T-helper 2 cell treated with Interferon-gamma antibody and Interleukin-4, amounts not matched to agents 5 μg/mL and 100 μg/mL, for 36 hours (primary cell): Measurements from ENCODE around the gene CNNM2.
A peak's percentile ranks its signal among the peaks of the same experiment; 100 is the strongest.
"Not testable (repeated sequence)": the region's sequence is repeated elsewhere in the genome, so short reads cannot be mapped to it uniquely, and the experiment has no call there.

Experiments used
- DNase-seq: peaks from one replicate; pipeline ENCODE4 v3.0.0; 2021; ENCODE audit warnings: low spot score
- H3K27ac Mint-ChIP-seq: one replicate; pipeline ENCODE4 v1.8.0; 2021; ENCODE audit warnings: mild to moderate bottlenecking, mixed read lengths
- H3K27me3 Mint-ChIP-seq: one replicate; pipeline ENCODE4 v1.8.0; 2021; ENCODE audit warnings: low read depth, mixed read lengths
- H3K36me3 Mint-ChIP-seq: one replicate; pipeline ENCODE4 v1.8.0; 2021; ENCODE audit warnings: low read depth, mixed read lengths
- H3K4me1 Mint-ChIP-seq: one replicate; pipeline ENCODE4 v1.8.0; 2021; ENCODE audit warnings: low read depth, mixed read lengths
- H3K4me3 Mint-ChIP-seq: one replicate; pipeline ENCODE4 v1.8.0; 2022; ENCODE audit warnings: mild to moderate bottlenecking, moderate library complexity, mixed read lengths
- H3K9me3 Mint-ChIP-seq: one replicate; pipeline ENCODE4 v1.8.0; 2021; ENCODE audit warnings: mixed read lengths

Gene CNNM2

GRCh38 chr10:103110407-103110806, 192.3 kb downstream of the CNNM2 start:
- Mint-ChIP-seq H3K27me3 (no peaks in the 10 kb centered on the region), H3K4me1 (peaks cover 9% of the 10 kb centered on the region), H3K27ac (no peak overlapping the region), H3K4me3 (no peak overlapping the region), H3K9me3 (no peaks in the 10 kb centered on the region), H3K36me3 (peaks cover 29% of the 10 kb centered on the region)
- DNase-seq = no peak

GRCh38 chr10:103111031-103111917, 193.2 kb downstream of the CNNM2 start:
- peaks cover 20% of the 10 kb centered on the region for H3K36me3 Mint-ChIP-seq
- H3K27ac Mint-ChIP-seq = no peak overlapping the region
- H3K4me1 Mint-ChIP-seq = peaks cover 9% of the 10 kb centered on the region
- H3K9me3 Mint-ChIP-seq = no peaks in the 10 kb centered on the region
- no peak overlapping the region for H3K4me3 Mint-ChIP-seq
- DNase-seq = no peak
- no peaks in the 10 kb centered on the region for H3K27me3 Mint-ChIP-seq

- Mint-ChIP-seq H3K9me3 (no peaks in the 10 kb centered on the region), H3K4me3 (no peak overlapping the region), H3K4me1 (peaks cover 9% of the 10 kb centered on the region), H3K27ac (no peak overlapping the region), H3K27me3 (no peaks in the 10 kb centered on the region), H3K36me3 (peaks cover 20% of the 10 kb centered on the region)
- no peak for DNase-seq
Observed at GRCh38 chr10:103111918-103112877, 194.1 kb downstream of the CNNM2 start.

- Mint-ChIP-seq H3K4me1 (peaks cover 9% of the 10 kb centered on the region), H3K9me3 (no peaks in the 10 kb centered on the region), H3K27ac (no peak overlapping the region), H3K27me3 (no peaks in the 10 kb centered on the region), H3K36me3 (peaks cover 12% of the 10 kb centered on the region), H3K4me3 (no peak overlapping the region)
- no peak for DNase-seq
Observed at GRCh38 chr10:103114876-103115275, 196.8 kb downstream of the CNNM2 start.

- Mint-ChIP-seq H3K27me3 (no peaks in the 10 kb centered on the region), H3K27ac (no peak overlapping the region), H3K9me3 (no peaks in the 10 kb centered on the region), H3K4me1 (peaks cover 6% of the 10 kb centered on the region), H3K36me3 (peaks cover 6% of the 10 kb centered on the region), H3K4me3 (no peak overlapping the region)
- no peak for DNase-seq
Observed at GRCh38 chr10:103117247-103117646, 199.2 kb downstream of the CNNM2 start.

- H3K27ac Mint-ChIP-seq = no peak overlapping the region
- H3K27me3 Mint-ChIP-seq = no peaks in the 10 kb centered on the region
- H3K4me1 Mint-ChIP-seq = peaks cover 5% of the 10 kb centered on the region
- H3K9me3 Mint-ChIP-seq = no peaks in the 10 kb centered on the region
- DNase-seq = no peak
- no peak overlapping the region for H3K4me3 Mint-ChIP-seq
- peaks cover 11% of the 10 kb centered on the region for H3K36me3 Mint-ChIP-seq
Observed at GRCh38 chr10:103120546-103120945, 202.5 kb downstream of the CNNM2 start.

GRCh38 chr10:103120977-103121735, 203.1 kb downstream of the CNNM2 start:
- H3K36me3 Mint-ChIP-seq = peaks cover 17% of the 10 kb centered on the region
- H3K27ac Mint-ChIP-seq = no peak overlapping the region
- H3K27me3 Mint-ChIP-seq = no peaks in the 10 kb centered on the region
- peaks cover 11% of the 10 kb centered on the region for H3K4me1 Mint-ChIP-seq
- DNase-seq = no peak
- H3K4me3 Mint-ChIP-seq = no peak overlapping the region
- H3K9me3 Mint-ChIP-seq = no peaks in the 10 kb centered on the region

GRCh38 chr10:103123282-103124024, 205.4 kb downstream of the CNNM2 start:
- Mint-ChIP-seq H3K36me3 (peaks cover 25% of the 10 kb centered on the region), H3K27ac (no peak overlapping the region), H3K27me3 (no peaks in the 10 kb centered on the region), H3K4me3 (no peak overlapping the region), H3K4me1 (peaks cover 12% of the 10 kb centered on the region), H3K9me3 (no peaks in the 10 kb centered on the region)
- no peak for DNase-seq

- DNase-seq = no peak
- H3K27ac Mint-ChIP-seq = no peak overlapping the region
- no peak overlapping the region for H3K4me3 Mint-ChIP-seq
- H3K4me1 Mint-ChIP-seq = peaks cover 12% of the 10 kb centered on the region
- no peaks in the 10 kb centered on the region for H3K27me3 Mint-ChIP-seq
- H3K36me3 Mint-ChIP-seq = peaks cover 25% of the 10 kb centered on the region
- no peaks in the 10 kb centered on the region for H3K9me3 Mint-ChIP-seq
Observed at GRCh38 chr10:103124420-103125096, 206.5 kb downstream of the CNNM2 start.

GRCh38 chr10:103125323-103126267, 207.5 kb downstream of the CNNM2 start:
- Mint-ChIP-seq H3K27me3 (no peaks in the 10 kb centered on the region), H3K27ac (no peak overlapping the region), H3K36me3 (peaks cover 26% of the 10 kb centered on the region), H3K9me3 (no peaks in the 10 kb centered on the region), H3K4me3 (no peak overlapping the region), H3K4me1 (peaks cover 12% of the 10 kb centered on the region)
- peak; percentile 30 for DNase-seq

GRCh38 chr10:103127241-103127640, 209.1 kb downstream of the CNNM2 start:
- H3K27ac Mint-ChIP-seq = no peak overlapping the region
- DNase-seq = no peak
- H3K9me3 Mint-ChIP-seq = no peaks in the 10 kb centered on the region
- H3K4me3 Mint-ChIP-seq = no peak overlapping the region
- no peaks in the 10 kb centered on the region for H3K27me3 Mint-ChIP-seq
- peaks cover 36% of the 10 kb centered on the region for H3K36me3 Mint-ChIP-seq
- H3K4me1 Mint-ChIP-seq = peaks cover 12% of the 10 kb centered on the region

- Mint-ChIP-seq H3K4me1 (peaks cover 14% of the 10 kb centered on the region), H3K36me3 (peaks cover 53% of the 10 kb centered on the region)
Observed at GRCh38 chr10:103130180-103130579, 212.1 kb downstream of the CNNM2 start.

More at GRCh38 chr10:103130180-103130579, 212.1 kb downstream of the CNNM2 start:
- not testable (repeated sequence) for H3K4me3 Mint-ChIP-seq, H3K9me3 Mint-ChIP-seq, H3K27ac Mint-ChIP-seq, DNase-seq, H3K27me3 Mint-ChIP-seq
